H1 (cell line): ENCODE results near the gene PRKCA. TPM values are rescaled to one million over a fixed set of nuclear protein-coding genes. Genes with fewer than 3 reads are reported as not detected.
A peak's percentile ranks its signal among the peaks of the same experiment; 100 is the strongest.

Experiments used
- CTCF ChIA-PET: fragments of 300-600 bp; sonication (Branson Sonifier 250); formaldehyde crosslinking; loops from one replicate; lab custom pipeline; 2021; ENCODE audit not compliant: partially characterized antibody; lab: Charles Lee
- POLR2A ChIA-PET: fragments of 300-600 bp; sonication (Branson Sonifier 250); formaldehyde crosslinking; loops from one replicate; lab custom pipeline; 2021; ENCODE audit warnings: inconsistent platforms; ENCODE audit not compliant: partially characterized antibody; lab: Charles Lee
- DNase-seq, 2 experiments: peaks; one replicate each; pipeline versions ENCODE4 v3.0.0 to v3.0.0-alpha.2; 2010 to 2022; ENCODE audit warnings: low spot score in 2 of 2, low read depth in 1 of 2, mixed read lengths in 1 of 2
- FAIRE-seq: peaks from 2 replicates; lab custom pipeline; 2011; peaks lifted over from hg19 to GRCh38; lab: Jason Lieb, UNC
- H2AFZ ChIP-seq: 2 replicates; pipeline ENCODE4 v1.8.1; 2012; ENCODE audit warnings: low read length, inconsistent platforms
- H2AK5ac ChIP-seq: 2 replicates; pipeline ENCODE4 v1.6.1; 2013; ENCODE audit warnings: low read depth, low read length
- H2BK120ac ChIP-seq: replicated peaks from 2 replicates; pipeline ENCODE3; 2013; ENCODE audit warnings: low read depth, low read length, inconsistent platforms
- H2BK12ac ChIP-seq: 2 replicates; pipeline ENCODE4 v1.6.1; 2013; ENCODE audit warnings: low read depth, low read length
- H2BK15ac ChIP-seq: 2 replicates; pipeline ENCODE4 v1.6.1; 2013; ENCODE audit warnings: low read length
- H2BK20ac ChIP-seq: 2 replicates; pipeline ENCODE4 v1.6.1; 2013; ENCODE audit warnings: low read length
- H2BK5ac ChIP-seq: 2 replicates; pipeline ENCODE4 v1.6.1; 2013; ENCODE audit warnings: low read depth, low read length
- H3K14ac ChIP-seq: 2 replicates; pipeline ENCODE4 v1.6.1; 2013; ENCODE audit warnings: inconsistent platforms; ENCODE audit not compliant: insufficient read length
- H3K18ac ChIP-seq: 2 replicates; pipeline ENCODE4 v1.6.1; 2013; ENCODE audit warnings: low read length; ENCODE audit errors: extremely low read depth
- H3K23ac ChIP-seq: 2 replicates; pipeline ENCODE4 v1.6.1; 2013; ENCODE audit warnings: inconsistent platforms; ENCODE audit not compliant: insufficient read length
- H3K23me2 ChIP-seq: 2 replicates; pipeline ENCODE4 v1.6.1; 2013; ENCODE audit warnings: low read depth, low read length
- H3K27ac ChIP-seq: 2 replicates; pipeline ENCODE4 v1.6.1; 2011; ENCODE audit warnings: low read depth, low read length, inconsistent platforms
- H3K27me3 ChIP-seq, 4 experiments: replicated peaks in 1 of 4; 1 replicate in 1 of 4; 2 replicates in 3 of 4; pipeline versions ENCODE4 v1.6.1 to v1.8.1; 2011 to 2013; ENCODE audit warnings: low read length in 3 of 4, mild to moderate bottlenecking in 3 of 4, inconsistent platforms in 2 of 4, mixed read lengths in 2 of 4, moderate library complexity in 1 of 4; ENCODE audit not compliant: control insufficient read depth in 3 of 4, insufficient read depth in 3 of 4; ENCODE audit errors: extremely low read depth in 1 of 4
- H3K36me3 ChIP-seq, 4 experiments: 2 replicates each; pipeline versions ENCODE4 v1.6.1 to v1.8.1; 2011 to 2013; ENCODE audit warnings: mild to moderate bottlenecking in 4 of 4, low read length in 3 of 4, moderate library complexity in 2 of 4, control low read depth in 1 of 4, inconsistent platforms in 1 of 4; ENCODE audit not compliant: insufficient read depth in 4 of 4, control insufficient read depth in 2 of 4
- H3K4ac ChIP-seq: replicated peaks from 2 replicates; pipeline ENCODE3; 2013; ENCODE audit warnings: low read length, low read depth, mixed read lengths, inconsistent platforms; ENCODE audit not compliant: insufficient read length
- H3K4me1 ChIP-seq, 4 experiments: replicated peaks in 1 of 4; 1 replicate in 1 of 4; 2 replicates in 3 of 4; pipeline versions ENCODE4 v1.6.1 to v1.8.1; 2011 to 2013; ENCODE audit warnings: low read length in 3 of 4, inconsistent platforms in 2 of 4, mixed read lengths in 1 of 4; ENCODE audit not compliant: insufficient read depth in 4 of 4, control insufficient read depth in 3 of 4
- H3K4me2 ChIP-seq, 2 experiments: 2 replicates each; pipeline versions ENCODE4 v1.6.1 to v1.8.1; 2011 to 2013; ENCODE audit warnings: low read depth in 2 of 2, low read length in 2 of 2, control low read depth in 1 of 2, inconsistent platforms in 1 of 2, mild to moderate bottlenecking in 1 of 2; ENCODE audit not compliant: insufficient read depth in 1 of 2
- H3K4me3 ChIP-seq, 4 experiments: fragments of 200-600, 300-600 bp in 1 of 4; sonication (generic), shearing (Covaris generic), sonication (Bioruptor Twin) in 1 of 4; 2 replicates each; pipeline versions ENCODE4 v1.5.1 to v1.8.1; 2011 to 2016; ENCODE audit warnings: low read length in 4 of 4, low read depth in 3 of 4, control low read depth in 2 of 4, inconsistent platforms in 2 of 4, mild to moderate bottlenecking in 2 of 4, mixed read lengths in 1 of 4, moderate library complexity in 1 of 4; ENCODE audit not compliant: insufficient read depth in 2 of 4; ENCODE audit errors: extremely low read depth in 1 of 4
- H3K56ac ChIP-seq: replicated peaks from 2 replicates; pipeline ENCODE3; 2013; ENCODE audit warnings: low read depth, mild to moderate bottlenecking, mixed read lengths, low read length, inconsistent platforms; ENCODE audit not compliant: insufficient read length
- H3K79me1 ChIP-seq: 2 replicates; pipeline ENCODE4 v1.6.1; 2013; ENCODE audit warnings: low read depth, low read length, control low read depth
- H3K79me2 ChIP-seq, 2 experiments: 2 replicates each; pipeline versions ENCODE4 v1.6.1 to v1.8.1; 2012 to 2013; ENCODE audit warnings: low read length in 2 of 2, mild to moderate bottlenecking in 2 of 2, inconsistent platforms in 1 of 2; ENCODE audit not compliant: insufficient read depth in 2 of 2, control insufficient read depth in 1 of 2
- H3K9ac ChIP-seq, 4 experiments: replicated peaks in 1 of 4; 1 replicate in 1 of 4; 2 replicates in 3 of 4; pipeline versions ENCODE4 v1.6.1 to v1.8.1; 2011 to 2013; ENCODE audit warnings: low read depth in 3 of 4, low read length in 3 of 4, control low read depth in 2 of 4, mild to moderate bottlenecking in 2 of 4, moderate library complexity in 2 of 4, inconsistent platforms in 1 of 4; ENCODE audit errors: extremely low read depth in 1 of 4
- H3K9me3 ChIP-seq, 2 experiments: 2 replicates each; pipeline versions ENCODE4 v1.6.1 to v1.8.1; 2012 to 2013; ENCODE audit warnings: mild to moderate bottlenecking in 2 of 2, moderate library complexity in 2 of 2, control low read depth in 1 of 2, inconsistent platforms in 1 of 2, low read depth in 1 of 2, low read length in 1 of 2, mixed read lengths in 1 of 2; ENCODE audit not compliant: insufficient read depth in 2 of 2
- H4K20me1 ChIP-seq, 2 experiments: replicated peaks in 1 of 2; 2 replicates each; pipeline versions ENCODE3 to v1.8.1; 2011 to 2013; ENCODE audit warnings: inconsistent platforms in 2 of 2, low read length in 2 of 2, mild to moderate bottlenecking in 1 of 2; ENCODE audit not compliant: insufficient read depth in 2 of 2, control insufficient read depth in 1 of 2
- H4K5ac ChIP-seq: 2 replicates; pipeline ENCODE4 v1.6.1; 2013; ENCODE audit warnings: low read length, low read depth, mixed read lengths, inconsistent platforms; ENCODE audit not compliant: insufficient read length
- H4K8ac ChIP-seq: 2 replicates; pipeline ENCODE4 v1.8.0; 2013; ENCODE audit warnings: mild to moderate bottlenecking, moderate library complexity, low read length, inconsistent platforms; ENCODE audit not compliant: insufficient read depth; ENCODE audit errors: extremely low read depth
- H4K91ac ChIP-seq: replicated peaks from 2 replicates; pipeline ENCODE3; 2013; ENCODE audit warnings: low read length, mixed read lengths, inconsistent platforms; ENCODE audit not compliant: insufficient read length
- CBX8 ChIP-seq: fragments of 300-800, 300-1000 bp; sonication (generic); IDR thresholded peaks from 2 replicates; pipeline ENCODE4 v1.7.1; 2016; ENCODE audit warnings: low read depth, low read length, borderline replicate concordance
- CREB1 ChIP-seq: IDR thresholded peaks from 2 replicates; pipeline ENCODE4 v1.6.1; 2012; ENCODE audit warnings: inconsistent platforms
- EP300 ChIP-seq, 2 experiments: IDR thresholded peaks; 1 replicate in 1 of 2; 2 replicates in 1 of 2; pipeline ENCODE4 v1.6.1; 2011 to 2012; ENCODE audit warnings: low read depth in 2 of 2, low read length in 2 of 2, mild to moderate bottlenecking in 2 of 2, borderline replicate concordance in 1 of 2, inconsistent platforms in 1 of 2, moderate library complexity in 1 of 2
- FOSL1 ChIP-seq: IDR thresholded peaks from 2 replicates; pipeline ENCODE4 v1.6.1; 2011; ENCODE audit warnings: mild to moderate bottlenecking, low read depth, low read length, moderate library complexity; ENCODE audit not compliant: insufficient read depth
- POLR2A ChIP-seq, 2 experiments: IDR thresholded peaks; 1 replicate in 1 of 2; 2 replicates in 1 of 2; pipeline ENCODE4 v1.6.1; 2011; ENCODE audit warnings: low read depth in 2 of 2, low read length in 2 of 2, mild to moderate bottlenecking in 2 of 2; ENCODE audit errors: control extremely low read depth in 1 of 2
- RXRA ChIP-seq: IDR thresholded peaks from 2 replicates; pipeline ENCODE4 v1.6.1; 2011; ENCODE audit warnings: low read depth, mild to moderate bottlenecking, low read length, moderate library complexity; ENCODE audit not compliant: insufficient read depth
- SIRT6 ChIP-seq: IDR thresholded peaks from one replicate; pipeline ENCODE4 v1.7.1; 2012; ENCODE audit warnings: low read length, inconsistent platforms
- SIX5 ChIP-seq: IDR thresholded peaks from 2 replicates; pipeline ENCODE4 v1.6.1; 2011; ENCODE audit warnings: mild to moderate bottlenecking, low read depth, low read length
- TEAD4 ChIP-seq: IDR thresholded peaks from 2 replicates; pipeline ENCODE4 v1.6.1; 2012; ENCODE audit warnings: low read depth, low read length, inconsistent platforms, mixed read lengths
- WGBS, 2 experiments: shearing (Covaris generic) in 1 of 2; methylation state at CpG; one replicate each; pipeline versions ENCODE4 v1.1.6 to v1.1.7; 2013 to 2015; ENCODE audit warnings: low lambda C conversion rate in 2 of 2, mixed read lengths in 2 of 2, inconsistent platforms in 1 of 2, low coverage in 1 of 2, missing lambda C conversion rate in 1 of 2; ENCODE audit not compliant: insufficient replicate concordance in 2 of 2, insufficient coverage in 1 of 2, insufficient read length in 1 of 2; ENCODE audit errors: extremely low coverage in 1 of 2, missing lambda C conversion rate in 1 of 2; 5-methylcytosine and 5-hydroxymethylcytosine counted together
- polyA plus RNA-seq, 7 experiments: library from polyadenylated mRNA; depleted of rRNA in 3 of 7; stranded (reverse) in 5 of 7; unstranded in 2 of 7; fragments of >200 nt in 5 of 7; fragments of 200-250 nt in 2 of 7; gene quantifications; 1 replicate in 5 of 7; 2 replicates in 1 of 7; 4 replicates in 1 of 7; pipeline versions ENCODE4 v1.2.1 to v1.2.3, GENCODE V29; 2011 to 2013; ENCODE audit warnings: missing spikeins in 2 of 7, mixed read lengths in 2 of 7
- total RNA-seq: library from RNA; stranded (reverse); fragmentation: NEBNext Ultra II Directional; extraction: Animal tissue kit (Norgen Biotek cat#: 25700); gene quantifications from 2 replicates; pipeline ENCODE4 v1.2.1, GENCODE V29; 2021
- TF ChIP-seq, protein P1 (sequence below): IDR thresholded peaks from 2 replicates; pipeline ENCODE4 v1.6.1; 2011; ENCODE audit warnings: low read depth, mild to moderate bottlenecking, low read length; ENCODE audit not compliant: insufficient read depth
- TF ChIP-seq, protein P2 (sequence below): IDR thresholded peaks from 2 replicates; pipeline ENCODE4 v1.6.1; 2012; ENCODE audit warnings: inconsistent platforms

PRKCA gene
- total and polyA plus RNA-seq, 2 of the 8 experiments (the other 6 are each of a cell fraction or from before 2014, with no cell fraction given), result 5.8 to 17.8 TPM

DNA sequence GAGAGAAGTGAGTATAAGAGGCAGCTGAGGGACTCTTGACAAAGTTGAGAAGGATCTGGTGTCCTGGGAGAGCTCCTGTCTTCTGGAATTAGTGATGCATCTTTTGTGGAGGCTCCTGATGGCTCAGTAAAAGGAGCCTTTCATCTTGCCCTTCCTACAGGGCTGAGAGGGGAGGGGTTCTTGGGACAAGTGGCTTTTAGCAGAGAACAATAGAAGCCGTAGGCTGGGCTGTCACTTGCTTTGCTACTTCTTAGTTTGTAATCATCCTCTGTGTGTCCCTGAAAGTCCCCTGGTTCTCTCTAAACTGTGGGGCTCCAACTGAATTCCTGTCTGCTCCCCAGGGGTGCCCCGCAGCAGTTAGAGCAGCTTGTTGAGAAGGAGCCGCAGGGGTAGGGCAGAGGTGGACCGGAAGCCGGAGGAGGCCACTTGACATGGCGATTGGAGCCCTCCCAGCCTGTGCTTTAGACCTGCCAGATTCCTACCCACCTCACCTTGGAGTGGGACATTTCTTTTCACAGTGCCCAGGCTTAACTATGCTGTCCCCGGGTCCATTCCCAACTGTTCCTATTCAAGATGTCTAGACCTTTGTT is 85.1 kb downstream of the PRKCA start:
- H3K23ac ChIP-seq, result no peak overlapping the region
- H3K23me2 ChIP-seq, result no peaks in the 10 kb centered on the region
- H3K9me3 ChIP-seq, result no peaks in the 10 kb centered on the region
- H2BK15ac ChIP-seq, result no peak overlapping the region
- 75% methylated on average over 7 of the region's 7 CpGs; no CpG with 5 or more reads in 1 of the 2 experiments for WGBS, 2 experiments
- H3K79me1 ChIP-seq, result peaks cover 2% of the 10 kb centered on the region; the same call in 1 of the 2 replicates
- peaks cover 0 to 1% of the 10 kb centered on the region in 2 experiments for H4K20me1 ChIP-seq
- no peak overlapping the region for H2BK20ac ChIP-seq
- H3K27ac ChIP-seq, result no peak overlapping the region
- H3K4me2 ChIP-seq, result 0 out of 4 replicates have a peak overlapping the region, but pooled peaks of 1 of the 2 experiments have one; percentile 33
- no peak overlapping the region for H2BK120ac ChIP-seq
- FAIRE-seq (no peak), DNase-seq (no peak)
- H2AK5ac ChIP-seq, result no peak overlapping the region
- H3K56ac ChIP-seq, result no peak overlapping the region
- H3K4me1 ChIP-seq, result peaks cover 2 to 9% (median 5%) of the 10 kb centered on the region in 4 experiments; a peak in 5 of 7 replicates
- no peak overlapping the region for H2BK5ac ChIP-seq
- no peak overlapping the region for H4K5ac ChIP-seq
- POLR2A ChIA-PET, result no interaction called here
- no peak overlapping the region for H2BK12ac ChIP-seq
- CTCF ChIA-PET, result interaction anchor here (1.3 kb wide), 1 partner anchor 180 kb away, joined by 3 read pairs; no protein-coding TSS in a partner anchor
- no peak overlapping the region for H3K4ac ChIP-seq
- H3K9ac ChIP-seq, result no peak overlapping the region
- H3K79me2 ChIP-seq, result peaks cover 0 to 8% of the 10 kb centered on the region in 2 experiments; a peak in 2 of 4 replicates
- H3K27me3 ChIP-seq, result no peaks in the 10 kb centered on the region
- H4K8ac ChIP-seq, result no peak overlapping the region
- no peak overlapping the region for H3K14ac ChIP-seq
- no peaks in the 10 kb centered on the region for H3K36me3 ChIP-seq
- no peak overlapping the region for H3K18ac ChIP-seq
- no peak overlapping the region for H2AFZ ChIP-seq
- H3K4me3 ChIP-seq, result no peak overlapping the region
- H4K91ac ChIP-seq, result no peak overlapping the region
- no peak for TF ChIP-seq RXRA
- TF ChIP-seq SIX5, result no peak
- TF ChIP-seq POLR2A (IDR thresholded peaks at IDR 0.05; ENCODE audit: control extremely low read depth in 1 of 2, low read depth in 2 of 2, low read length in 2 of 2), result no peak
- TF ChIP-seq CREB1, result no peak
- no peak for TF ChIP-seq SIRT6
- TF ChIP-seq CBX8, result no peak
- TF ChIP-seq TEAD4, result no peak
- TF ChIP-seq EP300 (IDR thresholded peaks at IDR 0.05; ENCODE audit: borderline replicate concordance in 1 of 2, low read depth in 2 of 2, low read length in 2 of 2), result no peak
- TF ChIP-seq, protein P1, sequence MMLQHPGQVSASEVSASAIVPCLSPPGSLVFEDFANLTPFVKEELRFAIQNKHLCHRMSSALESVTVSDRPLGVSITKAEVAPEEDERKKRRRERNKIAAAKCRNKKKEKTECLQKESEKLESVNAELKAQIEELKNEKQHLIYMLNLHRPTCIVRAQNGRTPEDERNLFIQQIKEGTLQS, result no peak
- TF ChIP-seq, protein P2, sequence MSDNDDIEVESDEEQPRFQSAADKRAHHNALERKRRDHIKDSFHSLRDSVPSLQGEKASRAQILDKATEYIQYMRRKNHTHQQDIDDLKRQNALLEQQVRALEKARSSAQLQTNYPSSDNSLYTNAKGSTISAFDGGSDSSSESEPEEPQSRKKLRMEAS, result no peak
- no peak for TF ChIP-seq FOSL1
